GM19351 (cell line): ENCODE measurements around the gene MTMR1.

Experiments used
- ATAC-seq: cut with Tn5 transposase; IDR thresholded peaks from one replicate; pipeline ENCODE4 v1.9.1; 2021; ENCODE audit warnings: mild to moderate bottlenecking, moderate library complexity; ENCODE audit not compliant: unreplicated experiment

The MTMR1 gene

DNA sequence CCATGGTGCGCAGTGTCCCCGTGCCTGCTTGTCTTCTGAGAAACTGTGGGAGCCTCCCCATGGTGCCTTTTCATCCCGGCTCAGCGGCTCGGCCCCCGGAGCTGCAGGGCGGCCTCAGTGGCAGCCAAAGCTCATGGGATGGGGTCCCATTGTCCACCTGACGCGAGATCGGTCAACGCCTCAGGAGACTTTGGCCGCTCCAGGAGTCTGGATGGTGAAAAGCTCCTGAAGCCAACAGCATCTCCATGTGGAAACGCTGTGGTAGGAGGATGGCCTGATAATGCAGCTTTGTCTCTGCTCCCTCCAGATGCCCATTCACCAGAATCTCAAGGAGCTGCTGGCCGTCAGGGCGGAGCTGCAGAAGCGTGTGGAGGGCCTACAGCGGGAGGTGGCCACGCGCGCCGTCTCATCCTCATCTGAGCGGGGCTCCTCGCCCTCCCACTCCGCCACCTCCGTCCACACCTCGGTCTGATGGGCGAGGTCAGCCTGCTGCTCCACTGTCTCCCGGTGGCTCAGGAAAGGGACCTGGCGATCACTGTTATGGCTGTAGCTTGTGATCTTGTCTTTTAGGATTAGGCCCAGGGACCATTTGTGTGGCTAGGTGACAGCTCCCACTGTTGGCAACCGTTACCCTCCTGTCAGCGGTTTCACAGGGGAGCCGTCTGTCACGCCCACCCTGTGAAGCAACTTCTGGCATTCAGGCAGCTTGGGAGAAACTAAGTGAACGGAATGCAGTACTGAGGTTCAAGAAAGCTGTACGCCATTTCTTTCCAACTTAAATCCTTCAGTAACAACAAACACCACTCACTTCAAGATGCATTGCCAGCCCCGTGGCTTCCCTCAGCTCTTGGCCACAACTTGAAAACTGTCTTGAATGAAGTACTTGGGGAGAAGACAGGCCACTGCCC, 69.3 kb downstream of the MTMR1 start:
- no peak for ATAC-seq

DNA sequence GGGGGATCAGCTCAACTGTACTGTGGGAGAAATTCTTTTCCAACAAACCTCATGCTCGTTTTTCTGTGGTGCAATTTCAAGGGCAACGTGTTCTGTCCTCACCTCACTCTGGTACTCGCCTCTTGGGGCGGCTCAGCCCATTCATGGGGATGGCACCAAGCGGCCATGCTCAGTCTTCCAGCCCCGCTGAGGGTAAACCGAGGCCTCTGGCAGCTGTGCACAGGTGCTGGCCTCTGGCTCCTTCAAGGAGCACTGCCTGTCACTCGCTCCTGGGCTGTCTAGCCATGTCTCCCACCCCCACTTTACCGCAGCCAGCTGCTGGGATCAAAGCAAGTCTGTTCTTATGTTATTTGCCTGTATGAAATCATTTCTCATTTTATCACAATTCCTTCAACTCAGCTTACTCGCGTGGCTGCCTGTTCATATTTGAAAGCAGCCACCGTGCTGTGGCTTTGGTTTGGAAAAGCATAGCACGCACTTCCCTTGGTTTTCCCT, 70.2 kb downstream of the MTMR1 start:
- ATAC-seq, result no peak

DNA sequence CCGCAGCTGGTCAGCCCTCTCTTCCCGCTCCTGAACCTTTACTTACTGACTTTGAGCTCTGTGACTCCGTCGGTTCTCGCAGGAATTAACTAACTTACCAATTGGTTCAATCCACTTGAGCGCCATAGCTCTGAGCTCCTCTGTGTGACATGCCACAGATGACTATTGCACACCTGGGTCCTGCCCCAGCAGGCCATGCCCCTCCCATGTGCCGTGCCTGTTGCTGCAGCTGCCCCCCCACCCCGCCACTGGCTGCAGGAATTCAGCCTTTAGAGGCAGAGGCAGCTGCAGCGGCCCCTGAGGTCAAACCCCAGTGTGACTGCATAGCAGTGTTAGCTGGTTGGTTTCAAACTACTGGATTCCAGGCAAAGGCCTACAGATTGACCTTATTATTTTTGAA, 70.6 kb downstream of the MTMR1 start:
- no peak for ATAC-seq

DNA sequence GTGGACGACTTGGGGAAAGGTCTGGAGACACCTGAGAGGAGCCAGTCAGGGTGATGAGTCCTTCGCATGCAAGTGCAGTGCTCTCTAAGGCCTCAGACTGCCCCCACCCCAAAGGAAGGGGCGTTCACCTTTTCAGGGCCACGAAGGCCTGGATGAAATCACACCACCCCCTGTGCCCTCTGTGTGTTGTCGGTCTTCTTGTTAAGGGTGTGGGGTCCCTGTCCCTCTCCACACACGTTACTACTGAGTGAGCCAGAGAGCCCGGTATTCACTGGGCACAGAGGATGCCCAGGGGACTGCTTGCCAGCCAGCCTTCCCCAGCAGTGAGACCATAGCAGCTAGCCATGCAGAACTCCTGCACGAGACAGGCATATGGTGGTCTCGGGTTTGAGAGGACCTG, 72.0 kb downstream of the MTMR1 start:
- ATAC-seq, result no peak

DNA sequence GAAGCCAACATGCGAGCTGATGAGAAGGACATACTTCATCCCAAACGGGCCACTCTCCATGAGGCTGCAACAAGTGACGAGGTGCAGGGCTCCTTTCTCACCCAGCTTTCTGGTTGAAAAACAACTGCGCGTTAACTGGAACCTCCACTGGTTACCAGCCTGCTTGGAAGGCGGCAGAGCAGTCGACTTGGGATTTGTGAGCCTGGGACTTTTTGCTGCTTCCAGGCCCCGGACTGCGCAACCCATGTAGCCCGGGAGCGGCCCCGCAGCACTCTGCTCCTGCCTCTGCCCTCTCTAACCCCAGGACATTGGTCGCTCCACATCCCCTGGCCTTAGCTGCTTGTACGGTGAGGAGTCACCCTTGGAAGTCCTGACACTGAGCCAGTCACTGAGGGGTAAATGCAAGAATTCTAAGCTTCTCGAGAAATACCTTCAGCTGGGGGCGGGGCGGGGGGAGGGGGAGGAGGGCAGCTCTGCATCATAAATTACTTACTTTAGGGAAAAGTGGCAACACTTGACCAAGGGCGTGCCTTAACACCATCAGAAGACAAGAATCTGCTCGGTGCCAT, 72.7 kb downstream of the MTMR1 start:
- ATAC-seq, result no peak

DNA sequence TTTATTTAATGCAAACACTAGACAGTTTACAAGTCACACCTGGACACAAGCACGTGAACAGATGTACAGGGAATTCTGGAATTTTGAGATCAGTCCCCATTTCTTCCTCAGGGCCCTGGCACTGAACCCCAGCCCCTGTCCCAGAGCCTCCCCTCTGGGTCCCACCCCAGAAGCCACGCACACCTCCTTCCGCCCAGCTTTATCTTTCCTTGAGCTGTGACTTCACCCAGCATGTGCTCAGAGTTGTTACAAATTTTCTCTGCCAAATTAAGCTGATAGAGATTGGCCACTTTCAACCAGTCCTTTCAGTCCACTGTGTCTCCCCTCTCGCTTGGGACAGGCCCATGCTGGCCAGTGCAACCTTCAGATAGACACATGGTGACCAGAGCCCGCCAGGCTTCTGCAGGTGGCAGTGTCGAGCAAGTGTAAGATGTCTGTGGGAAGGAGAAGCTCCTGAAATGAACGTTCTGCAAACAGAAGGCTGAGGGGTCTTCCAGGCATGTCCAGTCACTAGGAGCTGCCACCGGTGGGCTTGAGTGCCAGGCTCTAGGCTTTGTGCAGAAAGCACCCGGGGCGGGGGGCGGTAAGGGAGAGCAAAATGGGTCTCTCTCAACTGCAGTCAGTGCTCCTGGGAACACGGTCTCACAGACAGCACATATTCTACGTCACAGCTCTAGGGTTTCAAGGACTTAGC, 73.3 kb downstream of the MTMR1 start:
- no peak for ATAC-seq

DNA sequence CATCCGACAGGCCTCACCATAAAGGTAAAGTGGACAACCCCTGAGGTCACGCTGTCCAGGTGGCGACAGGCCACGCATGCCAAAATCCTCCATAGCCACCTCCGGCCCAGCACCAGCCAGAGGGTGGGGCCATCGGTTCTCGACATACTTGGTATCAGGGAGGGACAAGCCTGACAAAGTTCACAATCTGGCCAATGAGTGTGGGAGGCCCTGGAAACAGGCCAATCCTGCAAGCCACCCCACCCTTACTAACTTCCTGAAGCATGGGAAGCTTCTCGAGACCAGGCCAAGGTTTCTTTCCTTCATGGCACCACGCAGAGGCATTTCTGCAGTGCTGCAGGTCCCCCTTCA, 73.8 kb downstream of the MTMR1 start:
- ATAC-seq, result no peak

DNA sequence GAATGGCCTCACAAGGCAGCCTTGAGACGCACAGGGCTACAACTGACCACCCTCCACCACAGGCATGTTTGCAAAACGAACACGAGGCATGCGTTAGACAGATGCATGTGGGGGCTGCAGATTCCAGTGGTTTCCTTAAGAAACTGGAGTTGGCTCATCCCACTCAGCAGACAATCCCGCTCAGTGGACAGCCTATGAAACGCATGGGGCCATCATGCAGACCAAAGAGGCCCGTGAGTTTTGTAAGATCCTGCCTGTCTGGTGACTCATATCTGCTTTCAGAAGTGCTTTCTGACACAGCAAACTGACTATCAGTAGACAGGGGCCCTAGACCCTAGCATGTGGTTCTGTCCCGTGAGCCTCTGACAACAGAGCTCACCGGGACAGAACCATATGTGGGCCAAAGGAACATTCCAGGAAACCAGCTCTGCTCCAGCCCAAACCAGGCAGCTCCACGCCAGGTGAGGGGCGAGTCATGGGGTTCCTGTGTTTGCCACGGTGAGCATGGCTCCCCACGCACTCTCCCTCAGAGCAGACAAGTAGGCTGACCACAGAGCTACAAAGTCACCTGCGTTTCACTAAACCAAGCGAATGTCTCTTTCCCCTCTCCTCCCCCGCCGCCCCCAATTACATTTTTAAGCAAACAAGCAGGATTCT, 74.4 kb downstream of the MTMR1 start:
- ATAC-seq, result no peak

DNA sequence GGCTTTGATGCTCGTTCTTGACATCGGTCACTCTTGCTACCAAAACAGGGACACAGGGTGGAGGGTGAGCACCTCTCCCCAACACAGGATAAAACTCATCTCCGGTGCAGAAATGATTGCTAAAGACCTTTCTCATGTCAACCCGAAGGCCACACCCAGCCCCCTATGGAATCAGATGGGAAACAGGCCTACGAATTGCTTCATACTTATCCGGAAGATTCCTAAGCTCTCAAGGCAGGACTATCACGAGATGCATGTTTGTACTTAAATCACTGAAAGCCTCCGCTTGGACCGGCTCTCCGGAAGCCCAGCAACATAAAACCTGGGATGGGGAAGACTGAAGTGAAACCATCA, 74.9 kb downstream of the MTMR1 start:
- no peak for ATAC-seq

DNA sequence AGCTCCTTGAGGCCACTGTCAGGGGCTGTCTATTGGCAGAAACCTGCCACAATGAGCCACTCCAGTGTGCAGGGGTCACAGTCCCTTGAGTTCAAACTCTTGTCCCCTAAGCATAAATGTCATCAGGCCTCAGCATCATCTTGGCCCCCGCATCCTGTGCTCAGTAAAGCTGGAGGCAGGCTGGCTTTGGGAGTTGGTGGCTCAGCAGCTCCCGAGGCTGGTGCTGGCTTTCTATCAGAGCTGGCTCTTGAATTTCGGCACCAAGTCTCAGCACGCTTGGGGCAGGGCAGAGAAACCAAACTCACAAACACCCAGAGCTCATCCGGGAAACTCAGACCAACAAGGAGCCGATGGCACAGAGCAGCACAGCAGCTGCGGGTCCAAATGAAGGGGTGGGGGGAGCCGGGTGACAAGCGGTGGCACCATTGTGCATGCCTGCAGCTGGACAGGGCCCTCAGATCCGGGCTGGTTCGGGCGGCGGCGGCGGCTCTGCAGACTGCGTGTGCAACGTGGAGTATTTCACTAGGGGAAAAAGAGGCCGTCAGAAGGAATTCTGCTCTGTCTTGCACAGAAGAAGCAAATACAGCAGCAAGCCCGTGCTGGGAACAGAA, 75.5 kb downstream of the MTMR1 start:
- no peak for ATAC-seq

DNA sequence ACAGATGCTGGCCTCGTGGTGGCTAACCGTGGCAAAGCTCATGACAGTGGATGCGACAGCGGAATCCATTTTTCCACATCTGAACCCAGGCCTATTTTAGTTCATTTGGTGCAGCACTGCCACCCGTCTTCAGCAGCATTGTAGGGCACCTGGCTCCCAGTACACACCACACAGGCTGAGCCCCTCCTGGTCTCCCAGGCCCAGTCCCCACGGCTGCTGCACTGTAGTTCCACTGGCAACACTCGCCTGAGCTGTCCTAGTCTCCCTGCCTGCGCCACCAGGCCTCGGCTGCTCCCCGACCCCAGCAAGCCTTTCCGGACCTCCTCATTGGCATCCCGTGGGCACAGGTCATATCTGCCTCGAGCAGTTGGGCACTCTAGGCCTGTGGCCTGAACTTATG, 76.2 kb downstream of the MTMR1 start:
- no peak for ATAC-seq

DNA sequence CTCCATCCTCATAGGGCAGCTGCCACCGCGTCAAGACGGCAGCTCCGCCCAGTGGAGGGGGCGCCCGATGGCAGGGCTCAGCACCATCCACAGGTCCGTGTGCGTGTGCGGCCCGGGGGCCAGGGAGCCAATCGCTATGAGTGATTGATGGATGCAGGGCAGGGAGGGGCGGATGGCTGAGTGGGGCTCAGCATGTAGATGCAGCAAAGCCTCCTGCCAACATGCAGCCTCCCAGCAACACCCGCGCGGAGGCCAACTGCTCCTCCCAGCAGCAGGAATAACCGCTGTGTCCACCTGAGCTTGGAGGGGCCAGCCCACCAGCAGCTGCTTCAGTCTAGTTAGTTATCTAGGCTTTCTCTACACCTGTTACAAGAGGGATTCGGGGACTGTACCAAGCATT, 77.4 kb downstream of the MTMR1 start:
- no peak for ATAC-seq

DNA sequence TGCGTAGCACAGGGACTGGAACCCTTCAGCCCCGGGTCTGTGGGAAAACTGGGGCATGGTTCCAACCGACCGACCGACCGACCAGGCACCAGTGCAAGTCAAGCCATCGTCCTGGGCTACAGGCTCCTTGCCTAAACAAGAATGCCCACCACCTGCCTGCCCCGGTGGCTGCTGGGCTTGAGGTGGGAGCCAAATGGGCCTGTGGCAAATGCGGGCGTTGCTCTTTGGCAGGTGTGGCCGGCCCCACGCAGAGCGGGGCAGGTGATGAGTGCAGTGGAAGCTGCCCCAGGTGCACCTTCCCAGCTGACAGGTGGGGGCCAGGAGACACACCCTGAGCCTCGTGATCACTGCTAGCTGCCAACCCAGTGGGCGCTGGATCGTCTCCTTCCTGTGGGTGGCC, 77.9 kb downstream of the MTMR1 start:
- ATAC-seq, result no peak

DNA sequence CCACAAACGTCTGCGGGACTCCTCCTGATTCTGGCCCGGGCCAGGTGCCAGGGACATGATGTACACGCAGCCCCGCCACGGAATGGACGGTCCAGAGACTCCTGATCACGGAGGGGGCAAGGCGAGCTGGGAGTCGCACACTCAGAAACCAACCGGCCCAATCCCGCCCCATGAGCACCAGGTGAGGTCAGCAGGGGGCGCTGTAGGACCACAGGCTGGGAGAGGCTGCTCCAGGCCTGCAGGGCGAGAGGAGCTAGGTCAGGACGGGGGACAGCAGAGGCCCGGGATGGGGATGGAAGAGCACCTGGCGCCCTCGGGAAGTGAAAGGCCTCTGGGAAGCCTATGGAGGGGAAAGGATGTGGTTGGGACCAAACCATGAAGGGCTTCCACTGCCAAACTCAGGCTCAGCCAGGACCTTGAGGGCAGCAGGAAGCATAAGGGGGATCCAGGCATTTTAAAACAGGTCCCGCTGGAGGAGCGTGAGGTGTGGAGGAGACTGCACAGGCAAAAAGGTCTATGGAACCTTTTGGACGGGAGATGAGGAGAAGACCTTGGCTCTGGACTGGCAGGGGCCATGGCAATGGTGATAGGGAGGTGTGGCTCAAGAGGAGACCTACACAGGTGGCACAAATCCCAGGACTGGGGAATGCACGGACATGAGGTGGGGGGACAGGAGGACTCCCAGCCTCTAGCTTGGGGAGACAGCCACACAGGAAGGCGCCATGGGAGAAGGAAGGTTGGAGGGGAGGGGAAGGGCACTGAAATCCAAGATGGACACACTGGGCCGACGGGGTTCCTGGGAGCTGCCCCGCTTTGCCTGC, 79.2 kb downstream of the MTMR1 start:
- peak; percentile 80 for ATAC-seq

DNA sequence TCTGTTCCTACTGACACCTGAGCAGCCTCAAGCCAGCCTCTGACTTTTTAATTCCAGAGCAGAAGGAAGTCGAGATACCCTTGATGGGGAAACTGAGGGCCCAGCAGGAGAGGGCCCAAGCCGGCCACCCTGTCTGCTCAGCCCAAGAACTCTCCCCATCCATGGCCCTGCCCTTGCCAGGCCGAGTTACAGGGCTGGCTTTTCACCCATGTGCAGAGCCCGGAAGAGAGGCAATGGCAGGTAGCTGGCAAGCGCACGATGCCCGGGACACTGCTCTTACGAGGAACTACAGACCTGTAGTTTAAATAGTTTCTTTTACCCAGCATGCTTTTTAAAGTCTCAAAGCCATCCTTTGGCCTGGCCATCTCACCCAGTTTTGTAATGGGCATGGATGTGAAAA, 79.9 kb downstream of the MTMR1 start:
- ATAC-seq, result no peak

DNA sequence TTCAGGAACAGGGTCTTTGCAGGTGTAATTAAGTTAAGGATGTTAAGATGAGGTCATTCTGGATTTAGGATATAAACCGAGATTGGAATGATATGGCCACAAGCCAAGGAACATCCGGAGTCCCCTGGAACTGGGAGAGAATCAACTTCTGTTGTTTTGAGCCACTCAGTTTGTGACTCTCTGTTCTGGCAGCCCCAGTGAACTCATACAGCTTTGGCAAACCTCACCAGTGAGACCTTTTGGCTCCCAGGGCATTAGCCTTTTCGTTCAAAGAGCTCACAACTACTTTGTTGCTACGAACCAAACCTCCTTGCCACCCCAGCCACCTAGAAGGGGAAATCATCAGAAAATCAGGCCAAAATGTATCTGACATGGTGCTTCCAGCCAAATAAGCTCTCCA, 80.4 kb downstream of the MTMR1 start:
- ATAC-seq, result no peak

DNA sequence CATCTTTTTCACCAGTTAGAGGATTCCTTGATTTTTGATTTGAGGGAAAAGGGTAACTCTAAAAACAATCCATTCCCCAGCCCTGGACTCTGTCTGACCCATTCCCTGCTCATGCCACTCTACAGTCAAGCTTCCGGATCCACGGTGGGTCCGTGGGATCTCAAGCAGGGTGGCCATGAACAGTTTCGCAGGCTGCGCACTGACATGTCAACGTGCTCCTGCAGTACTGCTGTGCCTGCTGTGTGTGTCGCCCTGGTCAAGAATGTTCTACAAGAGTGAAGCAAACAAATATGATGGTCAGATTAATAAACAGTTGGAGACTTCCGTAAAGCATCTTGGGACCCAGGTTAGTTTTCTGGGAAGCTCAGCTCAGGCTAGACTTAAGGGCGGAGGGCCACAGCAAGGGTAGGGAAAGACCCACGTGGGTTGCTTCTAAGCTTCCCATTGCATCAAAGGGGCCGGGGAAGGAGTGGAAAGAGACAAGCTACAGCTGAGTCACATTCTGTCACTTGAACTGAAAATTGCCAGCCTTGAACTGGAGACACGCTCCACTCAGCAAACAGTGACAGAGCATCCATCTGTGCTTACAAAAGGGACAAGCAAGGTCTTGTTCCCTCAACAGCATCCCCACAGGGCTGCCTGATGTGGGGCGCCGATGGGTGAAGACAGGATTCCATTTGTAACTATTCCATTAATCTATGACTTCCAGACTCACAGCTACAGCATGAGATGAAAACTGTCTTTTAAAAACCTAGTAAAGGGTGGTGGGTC, 81.8 kb downstream of the MTMR1 start:
- ATAC-seq, result no peak

DNA sequence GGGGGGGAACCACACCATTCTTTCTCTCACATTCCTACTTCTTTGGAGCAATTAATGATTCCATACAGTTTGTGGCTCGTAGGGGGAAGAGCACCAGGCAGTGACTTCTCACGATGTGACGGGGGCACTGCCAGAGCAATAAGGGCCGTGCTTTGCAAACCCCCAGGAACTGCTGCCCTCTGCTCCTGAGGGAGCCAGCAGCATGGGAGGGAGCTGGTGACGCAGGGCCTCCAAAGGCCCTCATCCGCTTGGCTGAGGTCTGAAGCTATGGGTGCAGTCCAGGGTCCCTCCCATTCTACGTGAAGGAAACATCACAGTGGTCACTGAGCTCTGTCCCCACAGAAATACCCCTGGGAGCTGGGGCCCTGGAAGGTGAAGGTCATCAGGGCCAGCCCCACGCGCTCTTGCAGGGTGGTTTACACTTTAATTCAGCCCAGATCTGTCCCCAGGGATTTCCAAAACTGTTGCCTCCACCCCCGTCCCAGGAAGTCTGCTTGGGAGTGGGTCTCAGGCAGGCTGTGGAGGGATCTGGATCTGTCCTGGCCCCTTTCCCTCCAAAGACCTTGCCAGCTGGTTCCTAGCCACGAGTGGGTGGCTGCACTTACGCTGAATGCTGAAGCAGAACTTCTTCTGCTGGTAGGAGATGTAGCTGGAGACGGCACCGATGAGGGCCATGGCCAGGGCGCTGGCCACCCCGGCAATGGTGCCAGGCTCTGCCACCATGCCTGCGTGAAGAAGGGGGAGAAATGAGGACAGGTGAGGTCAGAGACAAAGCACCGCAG, 82.6 kb downstream of the MTMR1 start:
- ATAC-seq, result no peak
